Measurements from ENCODE around the gene PODXL. TPM values are rescaled to one million over a fixed set of nuclear protein-coding genes. Genes with fewer than 3 reads are reported as not detected.
A peak's percentile ranks its signal among the peaks of the same experiment; 100 is the strongest.

The PODXL gene
- total and polyA plus RNA-seq, 8 donors: 2.9 to 241 (median 13.8) TPM

GRCh38 chr7:131553931-131554330 lies 2.5 kb downstream of the PODXL start:
- TF ChIP-seq POLR2AphosphoS5 (IDR thresholded peaks at IDR 0.05): no peak
- no peak for TF ChIP-seq CTCF (IDR thresholded peaks at IDR 0.05)
- TF ChIP-seq POLR2A (IDR thresholded peaks at IDR 0.05): no peak
- no peak for TF ChIP-seq EP300 (IDR thresholded peaks at IDR 0.05)
- Histone ChIP-seq H3K4me3 (peak overlapping the region in 3 of 4 donors; percentile 68 to 76 (median 69)), H3K4me1 (peaks cover 23 to 34% (median 29%) of the 10 kb centered on the region in 4 donors), H3K27ac (peak overlapping the region in 2 of 5 donors; percentile 3 to 29), H3K27me3 (peaks cover 0 to 34% (median 0%) of the 10 kb centered on the region in 3 donors), H3K36me3 (no peaks in the 10 kb centered on the region), H3K9me3 (no peaks in the 10 kb centered on the region)
- DNase-seq: no peak
- intact Hi-C loops (cut with DNase I; ENCODE audit: low total_unique reads): no loop called here
- WGBS, 5 donors: 69 to 74% (median 73%) methylated on average over 4 of the region's 4 CpGs

- Histone ChIP-seq H3K27ac (no peak overlapping the region), H3K27me3 (peaks cover 0 to 23% (median 0%) of the 10 kb centered on the region in 3 donors), H3K9me3 (no peaks in the 10 kb centered on the region), H3K4me1 (peaks cover 14 to 22% (median 17%) of the 10 kb centered on the region in 4 donors), H3K4me3 (no peak overlapping the region), H3K36me3 (no peaks in the 10 kb centered on the region)
- TF ChIP-seq POLR2AphosphoS5 (IDR thresholded peaks at IDR 0.05): no peak
- no peak for TF ChIP-seq POLR2A (IDR thresholded peaks at IDR 0.05)
- intact Hi-C loops (cut with DNase I; ENCODE audit: low total_unique reads): no loop called here
- 82 to 85% (median 84%) methylated on average over 3 to 6 of the region's 6 CpGs; no CpG with 5 or more reads in 1 of the 5 donors for WGBS, 5 donors
- no peak for DNase-seq
These were observed 4.4 kb downstream of the PODXL start for GRCh38 chr7:131552053-131552452.

- intact Hi-C loops (cut with DNase I; ENCODE audit: low total_unique reads): no loop called here
- peaks cover 0 to 13% (median 0%) of the 10 kb centered on the region in 3 donors for H3K27me3 ChIP-seq
- H3K4me3 ChIP-seq: no peak overlapping the region
- H3K27ac ChIP-seq: no peak overlapping the region
- H3K36me3 ChIP-seq: no peaks in the 10 kb centered on the region
- WGBS, 5 donors: 69 to 90% (median 77%) methylated on average over 4 to 5 of the region's 5 CpGs
- H3K9me3 ChIP-seq: no peaks in the 10 kb centered on the region
- TF ChIP-seq EP300 (IDR thresholded peaks at IDR 0.05) (no peak), POLR2AphosphoS5 (IDR thresholded peaks at IDR 0.05) (no peak), POLR2A (IDR thresholded peaks at IDR 0.05) (no peak), CTCF (IDR thresholded peaks at IDR 0.05) (no peak)
- peaks cover 6 to 18% (median 11%) of the 10 kb centered on the region in 4 donors for H3K4me1 ChIP-seq
- no peak for DNase-seq
These were observed 5.6 kb downstream of the PODXL start for GRCh38 chr7:131550846-131551245.

GRCh38 chr7:131548371-131548770 lies 8.1 kb downstream of the PODXL start:
- WGBS, 5 donors: 66 to 87% (median 73%) methylated on average over 2 of the region's 2 CpGs
- intact Hi-C loops (cut with DNase I; ENCODE audit: low total_unique reads): no loop called here
- H3K36me3 ChIP-seq: no peaks in the 10 kb centered on the region

More at GRCh38 chr7:131548371-131548770, 8.1 kb downstream of the PODXL start:
- H3K27me3 ChIP-seq: no peaks in the 10 kb centered on the region
- peaks cover 0 to 13% (median 4%) of the 10 kb centered on the region in 4 donors for H3K4me1 ChIP-seq
- DNase-seq: no peak
- no peaks in the 10 kb centered on the region for H3K9me3 ChIP-seq
- no peak overlapping the region for H3K27ac ChIP-seq
- no peak for TF ChIP-seq POLR2A (IDR thresholded peaks at IDR 0.05)
- TF ChIP-seq CTCF (IDR thresholded peaks at IDR 0.05): no peak
- no peak for TF ChIP-seq EP300 (IDR thresholded peaks at IDR 0.05)
- no peak for TF ChIP-seq POLR2AphosphoS5 (IDR thresholded peaks at IDR 0.05)
- H3K4me3 ChIP-seq: no peak overlapping the region
